Body of pancreas (tissue), 4 donors: Measurements from ENCODE around the gene COBL. TPM values are rescaled to one million over a fixed set of nuclear protein-coding genes. Genes with fewer than 3 reads are reported as not detected.

Experiments
- ATAC-seq: fragments of 150-250 bp; one replicate; pipeline ENCODE4 v1.9.1; 2016
- DNase-seq, 4 donors: peaks; one replicate each; pipeline ENCODE4 v3.0.0-alpha.2; 2019
- H3K27ac ChIP-seq, 4 donors: fragments of 200-600 bp; sonication (generic); 1 replicate in 3 of 4; 2 replicates in 1 of 4; pipeline versions ENCODE4 v1.5.1 to v1.6.1; 2016 to 2019; ENCODE audit warnings: mild to moderate bottlenecking in 1 of 4, mixed read lengths in 1 of 4, moderate library complexity in 1 of 4
- H3K27me3 ChIP-seq, 2 donors: fragments of 200-600 bp; sonication (generic); one replicate each; pipeline ENCODE4 v1.6.0; 2016; ENCODE audit warnings: mild to moderate bottlenecking in 1 of 2
- H3K36me3 ChIP-seq, 2 donors: fragments of 200-600 bp; sonication (generic); replicated peaks in 1 of 2; 2 replicates each; pipeline ENCODE4 v1.5.1; 2016; ENCODE audit warnings: low read depth in 2 of 2; ENCODE audit not compliant: insufficient read depth in 1 of 2
- H3K4me1 ChIP-seq: fragments of 200-600 bp; sonication (generic); one replicate; pipeline ENCODE4 v1.6.0; 2016
- H3K4me3 ChIP-seq, 2 donors: fragments of 200-600 bp; sonication (generic); 1 replicate in 1 of 2; 2 replicates in 1 of 2; pipeline ENCODE4 v1.5.1; 2016 to 2019
- H3K9me3 ChIP-seq, 3 donors: fragments of 200-600 bp; sonication (generic); 1 replicate in 2 of 3; 2 replicates in 1 of 3; pipeline ENCODE4 v1.5.1; 2016
- POLR2A ChIP-seq, 3 donors: fragments of 450-650 bp; IDR thresholded peaks; one replicate each; pipeline ENCODE4 v1.6.1; 2016; ENCODE audit warnings: antibody characterized with exemption in 3 of 3, mild to moderate bottlenecking in 2 of 3
- WGBS, 2 donors: methylation state at CpG; one replicate each; pipeline ENCODE4 v1.1.5; 2017; 5-methylcytosine and 5-hydroxymethylcytosine counted together
- intact Hi-C: fragments of 100-400 bp; cut with DNase I; formaldehyde crosslinking; loops from one replicate; pipeline ENCODE4 v1.15.1; 2023
- total RNA-seq, 2 donors: library from RNA; depleted of rRNA; stranded (reverse); fragments of >200 nt; gene quantifications; one replicate each; pipeline ENCODE4 v1.1.0, GENCODE V29; 2016
- TF ChIP-seq, protein P1 (sequence below), 7 experiments: fragments of 450-650 bp in 4 of 7; fragments of 200-600 bp in 3 of 7; sonication (generic) in 3 of 7; IDR thresholded peaks; one replicate each; pipeline ENCODE4 v1.5.1; 2016 to 2019; ENCODE audit warnings: antibody characterized with exemption in 7 of 7

COBL gene
- total RNA-seq, 2 donors from 2014 or later: 22.3 to 25.4 TPM

DNA sequence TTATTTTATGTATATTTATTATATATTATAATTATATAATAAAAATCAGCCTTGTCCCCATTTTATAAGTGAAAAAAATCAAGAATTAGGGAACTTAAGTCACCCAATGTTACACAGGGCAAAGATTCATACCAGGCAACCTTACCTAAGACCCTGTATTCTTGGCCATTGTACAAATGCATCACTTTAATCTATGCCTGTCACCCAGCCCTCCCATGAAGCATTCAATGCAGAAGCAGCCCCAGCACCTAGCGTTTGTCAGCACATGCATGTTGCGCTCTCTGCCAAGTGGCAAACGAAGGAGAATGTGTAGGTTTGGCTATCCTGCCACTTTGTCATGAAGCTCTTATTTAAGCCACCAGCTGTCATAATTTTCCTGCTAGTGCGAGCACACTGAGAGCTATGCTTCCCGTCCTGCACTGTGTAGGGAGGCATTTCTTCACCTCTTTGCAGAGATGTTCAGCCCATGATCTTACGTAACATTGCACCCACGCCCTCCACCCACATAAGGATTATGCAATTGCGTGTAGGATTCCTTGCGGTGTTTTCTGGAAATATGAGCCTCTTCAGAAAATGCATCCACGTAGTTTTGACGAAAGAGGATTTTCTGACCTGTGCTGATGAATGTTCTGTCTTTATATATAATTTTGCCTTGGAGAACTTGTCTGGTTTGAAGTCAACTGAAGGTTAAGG lies 7.7 kb upstream of the COBL start:
- no peak for TF ChIP-seq POLR2A (IDR thresholded peaks at IDR 0.05)
- TF ChIP-seq, protein P1, sequence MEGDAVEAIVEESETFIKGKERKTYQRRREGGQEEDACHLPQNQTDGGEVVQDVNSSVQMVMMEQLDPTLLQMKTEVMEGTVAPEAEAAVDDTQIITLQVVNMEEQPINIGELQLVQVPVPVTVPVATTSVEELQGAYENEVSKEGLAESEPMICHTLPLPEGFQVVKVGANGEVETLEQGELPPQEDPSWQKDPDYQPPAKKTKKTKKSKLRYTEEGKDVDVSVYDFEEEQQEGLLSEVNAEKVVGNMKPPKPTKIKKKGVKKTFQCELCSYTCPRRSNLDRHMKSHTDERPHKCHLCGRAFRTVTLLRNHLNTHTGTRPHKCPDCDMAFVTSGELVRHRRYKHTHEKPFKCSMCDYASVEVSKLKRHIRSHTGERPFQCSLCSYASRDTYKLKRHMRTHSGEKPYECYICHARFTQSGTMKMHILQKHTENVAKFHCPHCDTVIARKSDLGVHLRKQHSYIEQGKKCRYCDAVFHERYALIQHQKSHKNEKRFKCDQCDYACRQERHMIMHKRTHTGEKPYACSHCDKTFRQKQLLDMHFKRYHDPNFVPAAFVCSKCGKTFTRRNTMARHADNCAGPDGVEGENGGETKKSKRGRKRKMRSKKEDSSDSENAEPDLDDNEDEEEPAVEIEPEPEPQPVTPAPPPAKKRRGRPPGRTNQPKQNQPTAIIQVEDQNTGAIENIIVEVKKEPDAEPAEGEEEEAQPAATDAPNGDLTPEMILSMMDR (IDR thresholded peaks at IDR 0.05): no peak
- no peaks in the 10 kb centered on the region for H3K9me3 ChIP-seq
- DNase-seq (no peak), ATAC-seq (no peak)
- no peaks in the 10 kb centered on the region for H3K36me3 ChIP-seq
- H3K4me3 ChIP-seq: no peak overlapping the region
- no peaks in the 10 kb centered on the region for H3K27me3 ChIP-seq
- peaks cover 28% of the 10 kb centered on the region for H3K4me1 ChIP-seq
- intact Hi-C loops: no loop called here
- WGBS, 2 donors: 76 to 87% methylated on average over 11 of the region's 11 CpGs
- no peak overlapping the region for H3K27ac ChIP-seq

GRCh38 chr7:51321961-51322515 lies 5.4 kb upstream of the COBL start:
- DNase-seq (peak in 1 of 4 donors; percentile 36), ATAC-seq (no peak)
- no peaks in the 10 kb centered on the region for H3K9me3 ChIP-seq
- H3K36me3 ChIP-seq: no peaks in the 10 kb centered on the region
- no peaks in the 10 kb centered on the region for H3K27me3 ChIP-seq
- intact Hi-C loops: no loop called here
- H3K4me1 ChIP-seq: peaks cover 23% of the 10 kb centered on the region
- H3K4me3 ChIP-seq: no peak overlapping the region
- 88 to 93% methylated on average over 11 of the region's 11 CpGs for WGBS, 2 donors
- no peak overlapping the region for H3K27ac ChIP-seq
- TF ChIP-seq, protein P1 (IDR thresholded peaks at IDR 0.05): no peak
- TF ChIP-seq POLR2A (IDR thresholded peaks at IDR 0.05): no peak

DNA sequence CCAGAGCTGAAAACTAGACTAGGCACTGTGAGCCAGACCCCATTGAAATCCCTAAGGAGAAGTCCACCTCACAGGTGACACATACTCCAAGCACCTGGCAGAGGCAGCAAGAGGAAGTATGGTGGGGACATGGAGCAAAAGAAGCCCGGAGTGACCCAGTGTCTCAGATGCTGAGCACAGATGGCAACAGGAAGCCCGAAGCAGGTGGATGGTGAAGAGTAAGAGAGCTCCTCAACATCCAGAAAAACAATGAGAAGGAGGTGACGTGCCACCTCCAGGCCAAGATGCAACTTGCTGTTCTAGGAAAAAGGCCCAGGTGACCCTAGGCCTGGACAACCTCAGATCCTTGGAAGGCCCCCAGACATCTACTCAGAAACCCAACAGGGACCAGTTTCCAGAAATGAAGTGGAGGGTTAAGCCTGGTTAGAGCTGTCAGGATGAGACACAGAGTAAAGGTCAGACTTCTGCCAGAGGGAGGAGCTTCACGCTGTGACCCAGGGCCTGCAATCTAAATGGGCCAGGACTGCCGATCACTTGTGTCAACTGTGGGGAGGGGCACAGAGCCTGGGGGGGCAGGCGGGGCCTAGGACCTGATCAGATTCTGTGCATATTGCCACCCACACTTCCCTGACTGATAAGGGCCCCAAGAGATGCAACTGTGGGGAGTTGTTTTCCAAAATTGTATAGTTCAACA lies 2.4 kb upstream of the COBL start:
- ATAC-seq: no peak
- intact Hi-C loops: loop anchor here (10.0 kb wide), 1 partner anchor 46 kb away; no protein-coding TSS in a partner anchor

GRCh38 chr7:51318001-51318400 lies 1.4 kb upstream of the COBL start:
- H3K4me1 ChIP-seq: peaks cover 40% of the 10 kb centered on the region
- 78 to 86% methylated on average over 9 of the region's 9 CpGs for WGBS, 2 donors
- H3K9me3 ChIP-seq: no peaks in the 10 kb centered on the region
- H3K27ac ChIP-seq: peak overlapping the region in 3 of 4 donors; percentile 92 to 96 (median 94)
- no peak for TF ChIP-seq POLR2A (IDR thresholded peaks at IDR 0.05)
- TF ChIP-seq, protein P1 (IDR thresholded peaks at IDR 0.05): no peak
- no peak for ATAC-seq
- H3K4me3 ChIP-seq: no peak overlapping the region
- H3K27me3 ChIP-seq: no peaks in the 10 kb centered on the region
- no peak for DNase-seq
- intact Hi-C loops: loop anchor here (10.0 kb wide), 1 partner anchor 47 kb away; no protein-coding TSS in a partner anchor
- H3K36me3 ChIP-seq: no peaks in the 10 kb centered on the region

More for the DNA sequence above, 2.4 kb upstream of the COBL start:
- Histone ChIP-seq H3K36me3 (no peaks in the 10 kb centered on the region), H3K4me3 (no peak overlapping the region), H3K27me3 (no peaks in the 10 kb centered on the region), H3K27ac (peak overlapping the region in 2 of 4 donors; percentile 30 to 34), H3K4me1 (peaks cover 31% of the 10 kb centered on the region), H3K9me3 (no peaks in the 10 kb centered on the region)
- TF ChIP-seq, protein P1 (IDR thresholded peaks at IDR 0.05): no peak
- TF ChIP-seq POLR2A (IDR thresholded peaks at IDR 0.05): no peak
- DNase-seq: no peak
- WGBS, 2 donors: 63 to 96% methylated on average over 3 to 6 of the region's 6 CpGs
